Prostate gland (tissue), 2 donors: ENCODE measurements around the gene ZRANB3.

ENCODE experiments used
- CTCF ChIP-seq, 4 experiments: fragments of 200-600 bp in 2 of 4; fragments of 450-650 bp in 2 of 4; sonication (generic) in 2 of 4; IDR thresholded peaks; 1 replicate in 3 of 4; 2 replicates in 1 of 4; pipeline ENCODE4 v1.5.1; 2016 to 2019; ENCODE audit warnings: antibody characterized with exemption in 4 of 4, mild to moderate bottlenecking in 2 of 4, moderate library complexity in 2 of 4
- POLR2AphosphoS5 ChIP-seq: sonication (generic); formaldehyde crosslinking; IDR thresholded peaks from one replicate; pipeline ENCODE4 v1.6.1; 2017; ENCODE audit warnings: antibody characterized with exemption

GRCh38 chr2:135096665-135097446, 434.2 kb downstream of the ZRANB3 start:
- TF ChIP-seq CTCF (IDR thresholded peaks at IDR 0.05) (no peak), POLR2AphosphoS5 (no peak)
